ENCODE measurements around the gene SPOCD1. TPM values are rescaled to one million over a fixed set of nuclear protein-coding genes. Genes with fewer than 3 reads are reported as not detected.

Gene SPOCD1
- total and polyA plus RNA-seq, 4 donors = under 0.01 to 0.19 (median 0.12) TPM; not detected in 1

DNA sequence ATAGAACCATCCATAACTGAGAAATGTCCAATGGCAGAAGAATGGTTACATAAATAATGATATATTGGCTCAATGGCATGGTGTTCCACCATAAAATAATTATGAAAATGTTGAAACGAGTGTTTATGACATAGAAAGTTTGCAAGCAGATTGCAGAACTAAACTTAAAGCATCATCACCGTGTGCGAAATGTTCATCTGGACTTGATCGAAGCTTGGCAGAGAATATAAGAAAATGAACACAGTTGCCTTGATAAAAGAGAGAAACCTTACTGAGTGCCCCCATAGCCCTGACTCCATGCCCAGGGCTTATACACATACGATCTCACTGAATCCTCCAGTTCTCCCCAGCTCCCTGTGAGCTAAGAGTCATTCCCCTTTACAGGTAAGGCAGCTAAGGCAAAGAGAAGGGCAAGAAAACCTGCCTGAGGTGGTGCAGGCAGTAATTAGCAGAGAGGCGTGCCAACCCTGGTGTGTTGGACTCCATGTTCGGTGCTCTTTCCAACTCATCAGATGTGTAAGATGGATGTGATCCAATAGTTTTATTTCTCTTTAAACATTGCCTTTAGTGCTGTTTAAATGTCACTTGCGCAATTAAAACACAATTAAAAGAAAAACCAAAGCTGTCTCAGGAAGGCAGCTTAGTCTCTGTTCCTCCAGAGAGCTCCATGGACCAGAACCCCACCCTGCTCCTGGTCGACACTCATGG lies 21.8 kb upstream of the SPOCD1 start:
- H3K4me3 ChIP-seq (ENCODE audit: low read depth in 1 of 3, low read length in 3 of 3) = no peak overlapping the region
- TF ChIP-seq HNF4G (IDR thresholded peaks at IDR 0.05) (no peak), TAF1 (conservative IDR thresholded peaks at IDR 0.05) (no peak), FOXA1 (IDR thresholded peaks at IDR 0.05) (no peak), CTCF (IDR thresholded peaks at IDR 0.05; ENCODE audit: low read depth, low read length, missing input control) (no peak), NR2F2 (IDR thresholded peaks at IDR 0.05) (no peak), RXRA (IDR thresholded peaks at IDR 0.05) (no peak), ATF3 (IDR thresholded peaks at IDR 0.05) (no peak), JUND (IDR thresholded peaks at IDR 0.05) (no peak), RAD21 (IDR thresholded peaks at IDR 0.05) (no peak), ZBTB33 (IDR thresholded peaks at IDR 0.05) (no peak), GABPA (IDR thresholded peaks at IDR 0.05 in 1 of 2, conservative IDR thresholded peaks at IDR 0.05 in 1 of 2) (no peak), YY1 (IDR thresholded peaks at IDR 0.05) (no peak), SP1 (IDR thresholded peaks at IDR 0.05) (no peak), EGR1 (IDR thresholded peaks at IDR 0.05; ENCODE audit: low read depth in 2 of 2) (no peak), FOXA2 (IDR thresholded peaks at IDR 0.05) (no peak), HNF4A (conservative IDR thresholded peaks at IDR 0.05) (no peak)
- TF ChIP-seq, protein P1, sequence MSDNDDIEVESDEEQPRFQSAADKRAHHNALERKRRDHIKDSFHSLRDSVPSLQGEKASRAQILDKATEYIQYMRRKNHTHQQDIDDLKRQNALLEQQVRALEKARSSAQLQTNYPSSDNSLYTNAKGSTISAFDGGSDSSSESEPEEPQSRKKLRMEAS (IDR thresholded peaks at IDR 0.05) = no peak
- TF ChIP-seq, protein P2, sequence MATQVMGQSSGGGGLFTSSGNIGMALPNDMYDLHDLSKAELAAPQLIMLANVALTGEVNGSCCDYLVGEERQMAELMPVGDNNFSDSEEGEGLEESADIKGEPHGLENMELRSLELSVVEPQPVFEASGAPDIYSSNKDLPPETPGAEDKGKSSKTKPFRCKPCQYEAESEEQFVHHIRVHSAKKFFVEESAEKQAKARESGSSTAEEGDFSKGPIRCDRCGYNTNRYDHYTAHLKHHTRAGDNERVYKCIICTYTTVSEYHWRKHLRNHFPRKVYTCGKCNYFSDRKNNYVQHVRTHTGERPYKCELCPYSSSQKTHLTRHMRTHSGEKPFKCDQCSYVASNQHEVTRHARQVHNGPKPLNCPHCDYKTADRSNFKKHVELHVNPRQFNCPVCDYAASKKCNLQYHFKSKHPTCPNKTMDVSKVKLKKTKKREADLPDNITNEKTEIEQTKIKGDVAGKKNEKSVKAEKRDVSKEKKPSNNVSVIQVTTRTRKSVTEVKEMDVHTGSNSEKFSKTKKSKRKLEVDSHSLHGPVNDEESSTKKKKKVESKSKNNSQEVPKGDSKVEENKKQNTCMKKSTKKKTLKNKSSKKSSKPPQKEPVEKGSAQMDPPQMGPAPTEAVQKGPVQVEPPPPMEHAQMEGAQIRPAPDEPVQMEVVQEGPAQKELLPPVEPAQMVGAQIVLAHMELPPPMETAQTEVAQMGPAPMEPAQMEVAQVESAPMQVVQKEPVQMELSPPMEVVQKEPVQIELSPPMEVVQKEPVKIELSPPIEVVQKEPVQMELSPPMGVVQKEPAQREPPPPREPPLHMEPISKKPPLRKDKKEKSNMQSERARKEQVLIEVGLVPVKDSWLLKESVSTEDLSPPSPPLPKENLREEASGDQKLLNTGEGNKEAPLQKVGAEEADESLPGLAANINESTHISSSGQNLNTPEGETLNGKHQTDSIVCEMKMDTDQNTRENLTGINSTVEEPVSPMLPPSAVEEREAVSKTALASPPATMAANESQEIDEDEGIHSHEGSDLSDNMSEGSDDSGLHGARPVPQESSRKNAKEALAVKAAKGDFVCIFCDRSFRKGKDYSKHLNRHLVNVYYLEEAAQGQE (IDR thresholded peaks at IDR 0.05) = no peak
- H3K9ac ChIP-seq (ENCODE audit: low read depth in 1 of 2, low read length in 2 of 2) = no peak overlapping the region
- no peaks in the 10 kb centered on the region for H3K36me3 ChIP-seq (ENCODE audit: control insufficient read depth in 4 of 4, insufficient read depth in 3 of 4, low read depth in 1 of 4, low read length in 3 of 4)
- no peak for DNase-seq (ENCODE audit: low spot score)
- WGBS = 85% methylated on average over 9 of the region's 9 CpGs
- no peaks in the 10 kb centered on the region for H3K4me1 ChIP-seq (ENCODE audit: control insufficient read depth in 4 of 4, insufficient read depth in 4 of 4, low read length in 3 of 4)
- H3K27ac ChIP-seq (ENCODE audit: low read depth in 1 of 2, low read length in 2 of 2) = no peak overlapping the region
- no peaks in the 10 kb centered on the region for H3K9me3 ChIP-seq (ENCODE audit: control insufficient read depth in 4 of 4, low read length in 3 of 4)
- no peaks in the 10 kb centered on the region for H3K27me3 ChIP-seq (ENCODE audit: control insufficient read depth in 4 of 4, insufficient read depth in 4 of 4, low read length in 3 of 4)

Data from liver (tissue), 9 donors.